GM21529 (cell line): ENCODE results near the gene AP5B1.

Source experiments
- ATAC-seq: cut with Tn5 transposase; IDR thresholded peaks from one replicate; pipeline ENCODE4 v1.9.1; 2021; ENCODE audit not compliant: unreplicated experiment

The AP5B1 gene

GRCh38 chr11:65802841-65803240 lies 22.1 kb upstream of the AP5B1 start:
- peak; percentile 91 for ATAC-seq

DNA sequence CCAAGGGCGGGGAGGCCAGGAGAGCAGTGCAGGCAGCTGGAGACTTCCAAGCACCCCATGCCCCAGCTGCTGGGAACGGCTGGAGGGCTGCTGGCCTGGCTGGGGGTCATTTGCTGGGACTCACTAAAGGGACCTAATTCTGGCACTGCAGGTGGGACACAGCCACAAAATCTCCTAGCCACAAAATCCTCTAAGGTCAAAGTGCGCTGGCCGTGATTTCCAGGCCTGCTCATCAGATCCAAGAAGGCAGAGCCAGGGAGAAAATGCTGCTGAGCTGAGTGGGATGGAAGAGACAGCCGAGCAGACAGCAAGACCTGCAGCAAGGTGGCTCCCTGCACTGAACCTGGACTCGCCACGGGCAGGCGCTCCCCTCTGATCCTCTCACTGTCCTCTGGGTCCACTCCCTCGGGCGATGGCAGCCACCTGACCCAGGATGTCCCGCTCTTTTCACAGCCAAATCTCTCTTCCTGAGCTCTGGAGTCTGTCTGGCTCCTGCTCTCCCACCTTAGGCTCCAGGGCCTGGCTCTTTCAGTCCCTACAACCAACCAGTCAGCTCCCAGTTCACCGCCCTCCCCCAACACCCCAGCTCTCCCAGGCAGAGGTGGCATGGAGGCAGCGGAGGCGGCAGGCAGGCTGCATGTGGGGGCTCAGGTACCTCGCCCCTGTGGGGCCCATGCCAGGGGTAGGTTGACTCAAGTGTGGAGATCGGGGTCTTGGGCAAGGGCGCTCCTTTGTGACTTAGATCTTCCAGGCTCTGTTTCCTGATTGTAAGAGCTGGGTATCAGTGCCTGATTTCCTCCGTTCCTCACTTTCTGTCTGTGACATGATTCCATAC lies 20.6 kb upstream of the AP5B1 start:
- no peak for ATAC-seq

- ATAC-seq = no peak
Measured at GRCh38 chr11:65798882-65799281, 18.1 kb upstream of the AP5B1 start.

DNA sequence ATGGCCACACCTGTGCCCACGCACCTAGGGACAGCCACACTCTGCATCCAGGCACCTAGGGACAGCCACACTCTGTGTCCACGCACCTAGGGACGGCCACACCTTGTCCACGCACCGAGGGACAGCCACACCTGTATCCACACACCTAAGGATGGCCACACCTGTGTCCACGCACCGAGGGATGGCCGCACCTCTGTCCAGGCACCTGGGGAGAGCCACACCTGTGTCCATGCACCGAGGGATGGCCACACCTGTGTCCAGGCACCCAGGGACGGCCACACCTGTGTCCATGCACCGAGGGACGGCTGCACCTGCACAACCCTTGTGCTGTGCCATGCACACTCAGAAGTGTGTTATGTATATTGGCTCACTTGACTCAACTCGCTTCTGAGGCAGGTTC lies 16.9 kb upstream of the AP5B1 start:
- no peak for ATAC-seq

DNA sequence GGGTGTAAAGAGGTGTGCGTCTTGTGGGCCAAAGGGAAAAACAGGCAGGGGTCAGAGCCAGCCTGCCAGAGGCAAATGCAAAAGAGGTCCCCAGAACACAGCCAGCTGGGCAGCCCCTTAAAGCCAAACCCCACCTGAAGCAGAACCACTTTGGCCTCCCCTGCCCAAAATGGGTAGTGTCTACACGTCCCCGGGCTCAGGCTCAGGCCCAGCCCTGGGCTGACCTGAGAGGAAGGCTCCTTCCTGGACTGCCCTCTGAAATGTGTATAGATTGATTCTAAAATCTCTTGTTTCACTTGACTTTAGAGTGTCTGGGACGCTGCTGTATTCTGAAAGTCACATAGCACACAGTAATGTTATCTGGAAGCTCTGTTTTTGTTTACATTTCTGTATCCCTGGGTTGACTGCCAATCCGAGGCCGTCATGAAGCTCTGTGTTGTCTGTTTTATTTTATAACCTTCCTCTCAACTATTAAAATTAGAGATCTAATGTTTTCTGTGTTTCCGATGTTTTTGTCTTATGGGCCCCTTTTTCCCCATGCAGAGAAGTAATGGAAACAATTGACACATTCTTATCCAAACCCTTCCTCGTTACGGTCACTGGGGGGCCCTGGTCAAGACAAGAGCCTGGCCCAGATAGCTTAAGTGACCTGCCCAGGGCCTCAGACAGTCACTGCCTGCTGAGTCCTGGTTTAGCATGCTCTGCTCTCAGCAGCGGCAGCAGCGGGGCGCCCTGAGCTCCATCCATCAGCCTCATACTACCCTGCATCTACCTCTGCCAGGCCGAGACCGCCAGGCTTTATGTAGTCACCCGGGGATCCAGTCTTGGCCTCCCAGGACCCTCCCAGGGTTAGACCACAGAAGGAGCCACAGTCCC lies 16.2 kb upstream of the AP5B1 start:
- no peak for ATAC-seq

GRCh38 chr11:65794570-65795510 lies 14.1 kb upstream of the AP5B1 start:
- ATAC-seq = no peak

- ATAC-seq = no peak
Measured at GRCh38 chr11:65793625-65794400, 13.0 kb upstream of the AP5B1 start.

DNA sequence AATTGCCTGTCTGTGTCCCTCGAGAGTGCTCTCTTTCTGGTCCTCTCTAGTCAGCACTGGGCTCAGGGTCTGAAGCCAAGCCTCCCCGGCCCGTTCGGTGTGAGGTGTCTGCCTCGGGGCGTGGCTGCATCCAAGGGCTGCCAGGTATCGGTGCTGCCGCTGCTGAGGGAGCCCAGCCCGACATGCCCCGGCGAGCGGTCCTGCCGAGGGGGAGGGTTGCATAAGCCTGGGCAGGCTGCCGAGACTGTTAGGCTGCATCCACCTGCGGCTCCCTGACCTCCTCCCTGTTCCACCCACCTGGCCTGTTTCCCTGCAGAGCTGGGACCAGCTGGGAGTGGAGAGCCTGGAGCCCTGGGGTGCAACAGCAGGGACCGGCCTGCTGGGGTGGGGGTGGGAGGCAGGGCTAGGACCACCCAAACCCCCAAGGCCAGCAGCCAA lies 12.4 kb upstream of the AP5B1 start:
- ATAC-seq = no peak

DNA sequence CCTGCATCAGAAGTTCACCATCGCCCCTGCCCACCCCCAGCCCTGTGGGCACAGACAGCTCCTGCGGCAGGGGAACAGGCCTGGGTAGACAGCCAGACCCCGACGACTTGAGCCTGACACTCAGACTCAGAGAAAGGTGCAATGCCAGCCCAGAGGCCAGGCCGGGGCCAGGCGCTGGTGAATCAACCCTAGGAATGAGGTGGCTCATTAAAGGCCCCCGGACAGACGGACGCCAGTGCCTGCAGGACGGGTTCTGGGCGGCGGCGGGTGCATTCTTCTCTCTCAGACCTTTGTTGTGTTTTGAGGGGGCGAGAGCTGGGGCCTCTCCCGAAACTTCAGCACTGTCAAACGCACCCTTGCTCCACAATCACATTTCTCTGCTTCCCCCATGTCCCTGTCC lies 11.7 kb upstream of the AP5B1 start:
- ATAC-seq = no peak

DNA sequence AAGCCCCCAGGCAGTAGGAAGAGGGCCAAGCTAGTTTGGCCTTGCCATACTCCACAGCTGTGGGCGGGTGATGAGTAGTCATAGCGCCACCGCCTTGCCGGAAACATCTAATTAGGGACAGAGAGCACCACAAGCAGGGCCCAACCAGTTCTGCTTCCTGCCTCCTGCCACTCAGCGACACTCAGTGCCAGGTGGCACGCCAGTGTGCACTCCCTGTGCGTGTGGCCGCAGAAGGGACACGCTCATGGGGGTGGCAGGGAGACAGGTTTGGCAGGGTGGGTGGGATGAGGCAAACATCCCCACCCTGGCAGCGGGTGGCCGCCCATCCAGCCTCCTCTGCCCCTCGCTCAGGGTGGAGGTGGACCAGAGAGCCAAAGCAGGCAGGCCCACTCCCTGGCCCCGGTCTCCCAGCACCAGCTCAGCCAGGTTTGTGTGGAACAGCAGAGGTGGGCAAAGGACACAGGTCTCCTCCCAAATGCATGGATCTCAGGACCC lies 11.0 kb upstream of the AP5B1 start:
- peak; percentile 86 for ATAC-seq

GRCh38 chr11:65790902-65791650 lies 10.3 kb upstream of the AP5B1 start:
- no peak for ATAC-seq

DNA sequence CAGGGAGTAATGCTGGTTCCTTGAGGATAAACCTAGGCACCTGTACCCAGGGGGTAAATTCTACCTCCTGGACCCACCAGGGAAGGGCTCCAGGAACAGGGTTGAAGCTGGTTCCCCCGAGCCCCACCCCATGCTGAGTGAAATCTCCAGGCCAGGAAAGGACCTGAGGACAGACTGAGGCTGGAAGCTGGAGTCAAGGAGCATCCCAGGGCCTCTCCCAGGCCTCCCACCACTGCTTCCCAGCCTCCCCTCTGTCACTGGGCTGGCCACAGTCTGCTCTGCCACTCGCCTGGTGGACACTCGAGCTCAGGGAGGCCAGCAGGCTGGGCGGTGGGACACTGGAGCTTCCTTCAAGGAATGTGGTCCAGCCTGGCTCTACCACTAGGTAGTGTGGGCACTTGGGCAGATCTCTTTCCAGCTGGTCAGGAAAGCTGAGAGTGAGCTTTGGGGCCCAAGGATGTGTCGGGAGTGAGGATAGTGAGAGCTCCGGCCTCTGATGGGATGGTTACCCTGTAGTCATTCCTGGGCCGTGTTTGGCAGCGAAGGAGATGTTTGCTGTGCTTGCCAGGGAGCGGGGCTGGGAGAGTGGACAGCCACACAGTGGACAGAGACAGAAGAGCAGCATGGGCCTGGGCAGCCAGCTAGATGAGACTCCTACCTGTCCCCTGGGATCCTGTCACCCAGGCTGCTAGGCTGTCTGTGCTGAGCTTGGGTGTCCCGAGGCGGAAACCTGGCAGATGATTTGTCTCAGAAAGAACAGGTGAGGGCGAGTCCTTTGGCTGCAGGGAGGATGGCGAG lies 9.5 kb upstream of the AP5B1 start:
- ATAC-seq = no peak

GRCh38 chr11:65789230-65790103 lies 8.7 kb upstream of the AP5B1 start:
- ATAC-seq = no peak

DNA sequence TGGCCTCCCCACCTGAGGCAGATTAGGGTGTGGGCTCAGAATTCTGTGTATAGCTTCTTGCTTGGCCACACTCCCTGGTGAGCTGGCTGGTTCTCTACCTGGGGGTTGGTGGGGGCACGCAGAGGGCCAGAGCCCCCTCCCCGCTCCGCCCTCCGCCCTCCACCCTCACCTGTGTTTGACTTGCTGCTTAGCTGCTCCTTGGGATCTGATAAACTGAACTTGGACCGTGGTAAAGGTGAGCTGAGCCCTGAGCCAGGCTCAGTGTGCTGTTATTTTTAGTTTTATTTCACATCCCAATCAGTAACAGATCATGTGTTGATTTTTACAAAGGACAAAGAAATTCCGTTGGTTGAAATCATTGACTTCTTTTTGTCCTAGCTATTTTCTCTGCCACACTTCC lies 8.0 kb upstream of the AP5B1 start:
- ATAC-seq = no peak

DNA sequence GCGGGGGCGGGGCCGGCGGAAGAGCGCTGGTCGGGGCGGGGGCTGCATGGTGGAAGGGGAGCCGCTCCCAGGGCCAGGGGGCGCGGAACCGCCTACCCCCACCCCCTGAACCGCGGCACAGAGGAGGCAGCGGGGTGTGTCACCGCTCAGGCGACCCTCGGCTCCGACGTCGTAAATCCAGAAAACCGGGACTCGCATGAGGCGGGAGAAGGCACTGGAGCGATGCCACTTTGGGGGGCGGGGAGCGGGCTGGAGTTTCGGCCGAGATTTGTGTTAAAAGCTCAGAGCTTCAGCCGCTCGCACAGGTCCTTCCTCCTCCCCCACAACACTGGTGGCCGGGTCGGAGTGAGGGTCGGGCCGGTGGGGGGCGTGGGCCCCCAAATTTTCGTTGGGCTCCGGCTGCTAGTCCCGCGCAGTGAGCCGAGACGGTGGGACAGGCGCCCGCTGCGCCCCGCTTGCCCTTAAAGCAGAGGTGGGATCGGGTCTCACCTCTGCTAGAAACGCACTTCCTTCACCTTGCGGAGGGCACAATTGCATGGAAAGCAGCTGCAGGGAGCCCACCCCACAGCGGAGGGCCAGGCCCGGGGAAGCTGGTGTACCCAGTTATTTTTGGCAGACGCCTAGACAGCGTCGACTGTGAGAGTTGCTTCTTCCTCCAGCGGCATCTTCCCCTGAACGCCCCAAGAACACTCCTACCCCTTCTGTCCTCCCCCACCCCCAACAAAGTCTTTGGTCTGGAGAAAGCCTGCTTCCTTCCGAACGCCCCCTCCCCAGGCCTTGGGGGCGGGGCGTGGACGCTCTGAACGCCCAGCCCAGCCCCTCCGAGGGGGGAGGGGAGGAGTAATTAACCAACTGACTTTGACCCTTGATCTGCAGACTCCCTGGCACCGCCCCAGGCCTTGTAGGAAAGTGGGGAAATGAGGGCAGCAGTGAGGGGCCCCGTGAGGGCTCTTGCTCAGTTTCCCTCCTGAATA lies 7.2 kb upstream of the AP5B1 start:
- no peak for ATAC-seq
